Suprapubic skin (tissue), 4 donors: ENCODE measurements around the gene KRTDAP. TPM values are rescaled to one million over a fixed set of nuclear protein-coding genes. Genes with fewer than 3 reads are reported as not detected.

Experiments
- DNase-seq, 2 donors: peaks; one replicate each; pipeline ENCODE4 v3.0.0-alpha.2; 2019; ENCODE audit warnings: low spot score in 2 of 2
- H3K27ac ChIP-seq: fragments of 200-600 bp; sonication (generic); one replicate; pipeline ENCODE4 v1.5.1; 2019
- H3K27me3 ChIP-seq: fragments of 200-600 bp; sonication (generic); one replicate; pipeline ENCODE4 v1.5.1; 2019
- H3K36me3 ChIP-seq: fragments of 200-600 bp; sonication (generic); one replicate; pipeline ENCODE4 v1.5.1; 2019
- H3K4me1 ChIP-seq: fragments of 200-600 bp; sonication (generic); one replicate; pipeline ENCODE4 v1.5.1; 2019
- H3K4me3 ChIP-seq: fragments of 200-600 bp; sonication (generic); one replicate; pipeline ENCODE4 v1.5.1; 2019; ENCODE audit warnings: mild to moderate bottlenecking
- H3K9me3 ChIP-seq: fragments of 200-600 bp; sonication (generic); one replicate; pipeline ENCODE4 v1.5.1; 2019
- POLR2A ChIP-seq, 2 donors: fragments of 450-650 bp; IDR thresholded peaks; one replicate each; pipeline ENCODE4 v1.6.1; 2017; ENCODE audit warnings: antibody characterized with exemption in 2 of 2, mild to moderate bottlenecking in 2 of 2, moderate library complexity in 2 of 2
- POLR2AphosphoS5 ChIP-seq, 3 donors: sonication (generic); formaldehyde crosslinking; IDR thresholded peaks; one replicate each; pipeline ENCODE4 v1.6.1; 2017; ENCODE audit warnings: antibody characterized with exemption in 3 of 3
- WGBS: methylation state at CpG from one replicate; pipeline ENCODE4 v1.1.5; 2018; 5-methylcytosine and 5-hydroxymethylcytosine counted together
- total RNA-seq, 4 donors: library from RNA; depleted of rRNA; stranded (reverse); fragments of >200 nt; gene quantifications; one replicate each; pipeline ENCODE4 v1.1.0, GENCODE V29; 2016
- TF ChIP-seq, protein P1 (sequence below), 2 donors: fragments of 200-600 bp in 1 of 2; fragments of 450-650 bp in 1 of 2; sonication (generic) in 1 of 2; IDR thresholded peaks; one replicate each; pipeline ENCODE4 v1.5.1; 2016 to 2019; ENCODE audit warnings: antibody characterized with exemption in 2 of 2, mild to moderate bottlenecking in 1 of 2, moderate library complexity in 1 of 2

KRTDAP gene
- total RNA-seq, 4 donors from 2014 or later = 1,056 to 12,237 (median 8,197) TPM

DNA sequence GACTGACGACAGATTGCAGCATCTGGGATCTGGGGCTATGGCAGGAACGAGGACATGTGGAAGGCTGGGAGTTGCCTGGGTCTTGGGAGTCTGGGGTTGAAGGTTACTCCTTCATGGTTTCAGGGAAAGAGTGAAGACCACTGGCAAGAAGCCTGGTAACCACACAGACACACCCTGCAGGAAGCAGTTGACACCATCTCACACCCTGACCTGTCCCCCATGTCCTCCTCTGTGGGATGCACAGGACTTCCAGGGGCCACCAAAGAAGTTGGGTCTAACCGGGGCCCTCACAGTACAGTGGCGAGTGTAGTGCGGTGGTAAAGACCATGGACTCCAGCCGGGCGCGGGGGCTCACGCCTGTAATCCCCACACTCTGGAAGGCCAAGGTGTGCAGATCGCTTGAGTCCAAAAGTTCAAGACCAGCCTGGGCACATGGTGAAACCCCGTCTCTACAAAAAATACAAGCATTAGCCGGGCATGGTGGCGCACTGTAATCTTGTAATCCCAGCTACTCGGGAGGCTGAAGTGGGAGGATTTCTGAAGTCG, 52.8 kb downstream of the KRTDAP start:
- DNase-seq = no peak
- H3K4me3 ChIP-seq = no peak overlapping the region
- WGBS = 91% methylated on average over 15 of the region's 15 CpGs
- TF ChIP-seq POLR2A (IDR thresholded peaks at IDR 0.05) = no peak
- no peak for TF ChIP-seq POLR2AphosphoS5 (IDR thresholded peaks at IDR 0.05)
- TF ChIP-seq, protein P1, sequence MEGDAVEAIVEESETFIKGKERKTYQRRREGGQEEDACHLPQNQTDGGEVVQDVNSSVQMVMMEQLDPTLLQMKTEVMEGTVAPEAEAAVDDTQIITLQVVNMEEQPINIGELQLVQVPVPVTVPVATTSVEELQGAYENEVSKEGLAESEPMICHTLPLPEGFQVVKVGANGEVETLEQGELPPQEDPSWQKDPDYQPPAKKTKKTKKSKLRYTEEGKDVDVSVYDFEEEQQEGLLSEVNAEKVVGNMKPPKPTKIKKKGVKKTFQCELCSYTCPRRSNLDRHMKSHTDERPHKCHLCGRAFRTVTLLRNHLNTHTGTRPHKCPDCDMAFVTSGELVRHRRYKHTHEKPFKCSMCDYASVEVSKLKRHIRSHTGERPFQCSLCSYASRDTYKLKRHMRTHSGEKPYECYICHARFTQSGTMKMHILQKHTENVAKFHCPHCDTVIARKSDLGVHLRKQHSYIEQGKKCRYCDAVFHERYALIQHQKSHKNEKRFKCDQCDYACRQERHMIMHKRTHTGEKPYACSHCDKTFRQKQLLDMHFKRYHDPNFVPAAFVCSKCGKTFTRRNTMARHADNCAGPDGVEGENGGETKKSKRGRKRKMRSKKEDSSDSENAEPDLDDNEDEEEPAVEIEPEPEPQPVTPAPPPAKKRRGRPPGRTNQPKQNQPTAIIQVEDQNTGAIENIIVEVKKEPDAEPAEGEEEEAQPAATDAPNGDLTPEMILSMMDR (IDR thresholded peaks at IDR 0.05) = no peak
- H3K27ac ChIP-seq = no peak overlapping the region
- no peaks in the 10 kb centered on the region for H3K9me3 ChIP-seq
- H3K27me3 ChIP-seq = no peaks in the 10 kb centered on the region
- peaks cover 43% of the 10 kb centered on the region for H3K4me1 ChIP-seq
- H3K36me3 ChIP-seq = no peaks in the 10 kb centered on the region

Other genes with a start within 250 kb of the KRTDAP start
- 100 to 1,000 TPM in 1 of 4 donors, 10 to 100 TPM in 3; 67.4 to 105 (median 80.8) TPM for gene LSR, start 241.5 kb downstream of the KRTDAP start, total RNA-seq
- 100 to 1,000 TPM; 111 to 178 (median 122) TPM for gene USF2, start 221.5 kb downstream of the KRTDAP start, total RNA-seq
- gene HAMP, start 207.9 kb downstream of the KRTDAP start, total RNA-seq = 1 to 10 TPM in 2 of 4 donors, not detected in 2; 1.4 to 1.5 TPM
- not detected for gene MAG, start 198.3 kb downstream of the KRTDAP start, total RNA-seq
- not detected for gene CD22, start 161.3 kb downstream of the KRTDAP start, total RNA-seq
- gene FFAR1, start 142.6 kb downstream of the KRTDAP start, total RNA-seq = not detected
- gene FFAR3, start 132.0 kb downstream of the KRTDAP start, total RNA-seq = not detected
- not detected for gene GPR42, start 119.4 kb downstream of the KRTDAP start, total RNA-seq
- under 1 TPM in 3 of 4 donors, not detected in 1; 0.29 to 0.64 (median 0.30) TPM for gene FFAR2, start 42.2 kb downstream of the KRTDAP start, total RNA-seq
- gene DMKN, start 23.2 kb upstream of the KRTDAP start, total RNA-seq = 1,000 to 10,000 TPM; 2,237 to 6,229 (median 5,437) TPM
- gene SBSN, start 37.8 kb upstream of the KRTDAP start, total RNA-seq = 1,000 to 10,000 TPM in 3 of 4 donors, 100 to 1,000 TPM in 1; 308 to 1,594 (median 1,430) TPM
- 1 to 10 TPM; 4.1 to 8.4 (median 6.4) TPM for gene GAPDHS, start 43.0 kb upstream of the KRTDAP start, total RNA-seq
- 100 to 1,000 TPM in 3 of 4 donors, 10 to 100 TPM in 1; 67.5 to 158 (median 118) TPM for gene TMEM147, start 55.2 kb upstream of the KRTDAP start, total RNA-seq
- gene ATP4A, start 73.2 kb upstream of the KRTDAP start, total RNA-seq = not detected
- not detected for gene PMIS2, start 95.7 kb upstream of the KRTDAP start, total RNA-seq
- gene HAUS5, start 122.3 kb upstream of the KRTDAP start, total RNA-seq = 10 to 100 TPM; 14.9 to 18.4 (median 16.4) TPM
- 10 to 100 TPM; 45.1 to 75.9 (median 65.0) TPM for gene RBM42, start 138.6 kb upstream of the KRTDAP start, total RNA-seq
- gene ETV2, start 151.3 kb upstream of the KRTDAP start, total RNA-seq = 1 to 10 TPM; 1.0 to 4.0 (median 1.9) TPM
- gene COX6B1, start 157.9 kb upstream of the KRTDAP start, total RNA-seq = 100 to 1,000 TPM; 449 to 756 (median 626) TPM
- 1 to 10 TPM; 1.5 to 8.3 (median 5.6) TPM for gene UPK1A, start 176.1 kb upstream of the KRTDAP start, total RNA-seq
- gene ZBTB32, start 214.1 kb upstream of the KRTDAP start, total RNA-seq = not detected
- gene KMT2B, start 227.5 kb upstream of the KRTDAP start, total RNA-seq = 10 to 100 TPM; 31.2 to 66.8 (median 45.2) TPM